Activated T-cell treated with anti-CD3 and anti-CD28 coated beads, Interleukin-2, amount 50 U/mL, for 4 hours (primary cell): ENCODE data around the gene WDR53. TPM values are rescaled to one million over a fixed set of nuclear protein-coding genes. Genes with fewer than 3 reads are reported as not detected.
"Not testable (repeated sequence)": the region's sequence is repeated elsewhere in the genome, so short reads cannot be mapped to it uniquely, and the experiment has no call there.

Experiments used
- ATAC-seq, 2 donors: fragments of 200-7000 bp; cut with Tn5 transposase; one replicate each; pipeline ENCODE4 v1.10.0; 2021
- DNase-seq: peaks from one replicate; pipeline ENCODE4 v3.0.0-alpha.2; 2020
- H3K27me3 Mint-ChIP-seq: one replicate; pipeline ENCODE4 v1.8.0; 2021; ENCODE audit warnings: low read depth, mixed read lengths
- H3K36me3 Mint-ChIP-seq: one replicate; pipeline ENCODE4 v1.8.0; 2022; ENCODE audit warnings: mixed read lengths; ENCODE audit not compliant: insufficient read depth
- H3K4me1 Mint-ChIP-seq: one replicate; pipeline ENCODE4 v1.8.0; 2021; ENCODE audit warnings: low read depth, mixed read lengths
- H3K4me3 Mint-ChIP-seq: one replicate; pipeline ENCODE4 v1.8.0; 2021; ENCODE audit warnings: mild to moderate bottlenecking, moderate library complexity, mixed read lengths
- H3K9me3 Mint-ChIP-seq: one replicate; pipeline ENCODE4 v1.8.0; 2021; ENCODE audit warnings: mixed read lengths
- total RNA-seq, 3 donors: library from RNA; stranded (reverse); gene quantifications; one replicate each; pipeline ENCODE4 v1.2.1, GENCODE V29; 2021

WDR53 gene
- total RNA-seq, 3 donors from 2014 or later, result 21.5 to 27.1 (median 22.9) TPM

DNA sequence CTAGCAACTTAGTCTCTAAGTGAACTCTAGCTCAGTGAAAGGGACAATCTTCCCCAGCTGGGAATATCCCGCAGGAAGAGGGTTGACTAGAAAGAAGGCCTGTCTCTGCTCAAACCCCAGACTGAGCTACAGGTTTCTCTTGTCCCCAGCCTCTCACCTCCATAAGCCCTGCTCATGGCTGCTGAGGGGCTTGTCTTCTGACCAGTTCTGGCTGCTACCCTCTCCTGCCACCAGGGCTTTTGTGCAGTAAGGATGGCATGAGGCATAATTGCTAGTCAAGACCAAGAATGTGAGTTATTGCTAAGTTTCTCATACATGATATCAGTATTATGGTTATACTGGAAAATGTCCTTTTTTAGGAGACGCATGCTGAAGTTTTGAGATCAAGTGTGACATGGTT lies 21.3 kb downstream of the WDR53 start:
- H3K27me3 Mint-ChIP-seq, result peaks cover 2% of the 10 kb centered on the region
- no peak for DNase-seq
- peaks cover 15% of the 10 kb centered on the region for H3K9me3 Mint-ChIP-seq
- peaks cover 2% of the 10 kb centered on the region for H3K36me3 Mint-ChIP-seq
- ATAC-seq, result no peak
- H3K4me1 Mint-ChIP-seq, result no peaks in the 10 kb centered on the region
- no peak overlapping the region for H3K4me3 Mint-ChIP-seq

DNA sequence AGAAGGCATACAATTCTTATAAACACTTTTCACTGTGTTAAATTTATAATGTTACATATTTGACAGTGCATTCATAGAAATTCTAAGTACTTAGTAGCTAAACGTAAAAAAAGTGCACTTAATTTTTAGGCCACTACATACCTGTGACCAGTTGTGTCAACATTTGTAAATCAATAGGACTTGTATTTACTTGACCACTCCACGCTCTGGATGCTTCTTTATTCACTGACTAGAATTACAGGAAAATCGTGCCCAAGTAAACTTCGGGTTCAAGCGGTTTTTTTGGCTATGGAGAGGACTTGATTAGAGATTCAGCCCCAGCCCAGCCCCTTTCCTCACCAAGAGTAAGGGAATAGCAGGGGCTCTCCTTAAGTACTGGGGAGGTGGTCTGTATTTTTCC lies 21.8 kb downstream of the WDR53 start:
- no peak for DNase-seq
- peaks cover 2% of the 10 kb centered on the region for H3K27me3 Mint-ChIP-seq
- H3K4me3 Mint-ChIP-seq, result no peak overlapping the region
- ATAC-seq, result no peak
- H3K4me1 Mint-ChIP-seq, result no peaks in the 10 kb centered on the region
- peaks cover 15% of the 10 kb centered on the region for H3K9me3 Mint-ChIP-seq
- H3K36me3 Mint-ChIP-seq, result no peaks in the 10 kb centered on the region

DNA sequence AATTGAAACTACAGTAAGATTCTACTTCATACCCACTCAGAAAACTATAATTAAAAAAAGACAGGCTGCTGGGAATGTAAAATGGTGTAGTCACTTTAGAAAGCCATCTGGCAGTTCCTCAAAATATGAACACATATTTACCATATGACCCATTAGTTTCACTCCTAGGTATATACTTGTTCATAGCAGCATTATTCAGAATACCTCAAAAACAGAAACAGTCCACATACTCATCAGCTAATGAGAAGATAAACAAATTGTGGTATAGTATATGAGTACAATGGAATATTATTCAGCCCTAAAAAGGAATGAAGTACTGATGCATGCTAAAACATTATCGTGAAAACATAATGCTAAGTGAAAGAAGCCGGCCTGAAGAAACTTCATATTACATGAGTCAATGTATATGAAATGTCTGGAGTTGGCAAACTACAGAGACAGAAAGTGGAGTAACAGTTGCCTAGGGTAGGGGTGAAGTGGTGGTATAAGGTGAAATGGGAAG lies 23.8 kb downstream of the WDR53 start:
- Mint-ChIP-seq H3K4me1 (no peaks in the 10 kb centered on the region), H3K9me3 (peaks cover 8% of the 10 kb centered on the region), H3K36me3 (no peaks in the 10 kb centered on the region), H3K4me3 (no peak overlapping the region), H3K27me3 (peaks cover 2% of the 10 kb centered on the region)
- ATAC-seq (no peak), DNase-seq (no peak)

DNA sequence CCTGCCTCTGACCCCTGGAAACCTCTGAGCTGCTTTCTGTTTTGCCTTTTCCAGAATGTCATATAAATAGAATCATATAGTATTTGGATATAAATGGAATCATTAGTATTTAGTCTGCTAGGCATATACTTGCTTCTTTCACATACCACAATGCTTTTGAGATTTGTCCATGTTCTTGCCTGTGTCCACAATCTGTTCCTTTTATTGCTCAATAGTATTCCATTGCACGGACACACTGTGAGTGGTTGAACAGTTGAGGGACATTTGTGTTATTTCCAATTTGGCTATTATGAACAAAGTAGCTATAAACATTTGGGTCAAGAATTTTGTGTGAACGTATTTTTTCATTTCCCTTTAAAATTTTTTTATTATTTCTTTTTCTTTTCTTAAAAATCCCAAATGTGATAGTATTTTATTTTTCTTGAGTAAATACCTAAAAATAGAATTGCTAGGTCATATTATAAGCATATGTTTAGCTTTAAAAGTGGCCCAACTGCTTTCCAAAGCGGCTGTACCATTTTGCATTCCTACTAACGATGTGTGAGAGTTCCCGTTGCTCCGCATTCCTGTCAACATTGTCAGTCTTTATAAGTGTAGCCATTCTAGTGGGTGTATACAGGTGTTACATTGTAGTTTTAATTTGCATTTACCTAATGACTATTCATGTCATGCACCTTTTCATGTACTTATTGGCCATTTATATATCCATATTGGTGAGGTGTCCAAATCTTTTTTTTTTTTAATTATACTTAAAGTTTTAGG lies 26.5 kb downstream of the WDR53 start:
- no peaks in the 10 kb centered on the region for H3K9me3 Mint-ChIP-seq
- DNase-seq, result no peak
- H3K4me1 Mint-ChIP-seq, result no peaks in the 10 kb centered on the region
- no peaks in the 10 kb centered on the region for H3K36me3 Mint-ChIP-seq
- H3K4me3 Mint-ChIP-seq, result no peak overlapping the region
- no peaks in the 10 kb centered on the region for H3K27me3 Mint-ChIP-seq
- ATAC-seq, result no peak

DNA sequence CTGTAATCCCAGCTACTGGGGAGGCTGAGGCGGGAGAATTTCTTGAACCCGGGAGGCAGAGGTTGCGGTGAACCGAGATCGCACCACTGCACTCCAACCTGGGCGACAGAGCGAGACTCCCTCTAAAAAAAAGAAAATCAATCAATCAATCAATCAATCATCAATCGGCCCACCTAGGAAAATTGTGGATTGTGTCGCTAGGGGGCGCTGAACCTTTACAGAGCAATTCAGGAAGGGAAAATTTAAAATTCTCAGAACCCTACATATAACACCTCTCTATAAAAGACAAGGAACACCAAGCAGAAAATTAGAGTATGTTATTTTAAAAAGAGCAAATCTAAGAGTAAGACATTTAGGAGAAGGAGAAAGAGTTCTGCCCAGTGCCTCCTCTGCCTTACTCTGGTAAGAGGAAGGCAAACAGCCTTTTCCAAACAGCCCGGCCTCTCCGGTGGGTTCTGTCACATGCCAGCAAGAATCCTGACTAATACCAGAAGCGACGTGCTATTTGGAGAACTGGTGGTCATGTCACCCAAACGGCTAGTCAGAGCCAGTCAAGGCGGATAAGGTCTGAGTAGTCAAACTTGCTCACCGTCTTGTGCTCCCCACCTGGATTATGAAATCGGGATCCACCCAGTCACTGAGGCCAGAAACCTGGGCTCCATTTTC lies 30.9 kb downstream of the WDR53 start:
- ATAC-seq (no peak), DNase-seq (peak; percentile 70)
- H3K36me3 Mint-ChIP-seq, result no peaks in the 10 kb centered on the region
- no peaks in the 10 kb centered on the region for H3K9me3 Mint-ChIP-seq
- H3K4me1 Mint-ChIP-seq, result no peaks in the 10 kb centered on the region
- no peaks in the 10 kb centered on the region for H3K27me3 Mint-ChIP-seq
- H3K4me3 Mint-ChIP-seq, result no peak overlapping the region

DNA sequence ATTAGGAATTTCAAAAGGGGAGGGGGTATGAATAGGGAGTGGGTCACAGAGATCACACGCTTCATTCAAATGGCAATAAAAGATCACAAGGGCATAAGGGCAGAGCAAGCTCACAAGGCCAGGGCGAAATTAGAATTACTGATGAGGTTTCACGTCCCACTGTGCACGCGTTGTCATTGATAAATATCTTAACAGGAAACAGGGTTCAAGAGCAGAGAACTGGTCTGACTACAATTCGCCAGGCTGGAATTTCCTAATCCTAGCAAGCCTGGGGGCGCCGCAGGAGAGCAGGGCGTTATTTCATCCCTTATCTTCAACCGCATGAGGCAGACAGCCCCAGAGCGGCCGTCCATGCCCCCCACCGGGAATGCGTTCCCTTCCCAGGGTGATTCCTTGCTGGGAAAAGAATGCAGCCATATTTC lies 35.1 kb downstream of the WDR53 start:
- DNase-seq, result no peak
- peaks cover 3% of the 10 kb centered on the region for H3K27me3 Mint-ChIP-seq
- no peak for ATAC-seq
- H3K9me3 Mint-ChIP-seq, result no peaks in the 10 kb centered on the region
- H3K4me1 Mint-ChIP-seq, result no peaks in the 10 kb centered on the region
- H3K4me3 Mint-ChIP-seq, result no peak overlapping the region
- no peaks in the 10 kb centered on the region for H3K36me3 Mint-ChIP-seq

DNA sequence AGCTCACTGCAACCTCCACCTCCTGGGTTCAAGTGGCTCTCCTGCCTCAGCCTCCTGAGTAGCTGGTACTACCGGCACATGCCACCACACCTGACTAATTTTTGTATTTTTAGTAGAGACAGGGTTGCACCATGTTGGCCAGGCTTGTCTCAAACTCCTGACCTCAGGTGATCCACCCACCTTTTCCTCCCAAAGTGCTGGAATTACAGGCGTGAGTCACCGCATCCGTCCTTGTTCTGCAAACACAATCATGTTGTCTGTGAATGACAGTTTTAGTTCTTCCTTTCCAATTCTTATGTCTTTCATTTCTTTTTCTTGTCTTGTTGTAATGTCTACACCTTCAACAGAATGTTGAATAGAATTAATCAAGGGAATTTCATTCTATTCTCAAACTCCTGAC lies 36.9 kb downstream of the WDR53 start:
- DNase-seq (no peak), ATAC-seq (no peak)
- peaks cover 4% of the 10 kb centered on the region for H3K4me1 Mint-ChIP-seq
- H3K4me3 Mint-ChIP-seq, result no peak overlapping the region
- no peaks in the 10 kb centered on the region for H3K36me3 Mint-ChIP-seq
- H3K27me3 Mint-ChIP-seq, result peaks cover 3% of the 10 kb centered on the region
- no peaks in the 10 kb centered on the region for H3K9me3 Mint-ChIP-seq

DNA sequence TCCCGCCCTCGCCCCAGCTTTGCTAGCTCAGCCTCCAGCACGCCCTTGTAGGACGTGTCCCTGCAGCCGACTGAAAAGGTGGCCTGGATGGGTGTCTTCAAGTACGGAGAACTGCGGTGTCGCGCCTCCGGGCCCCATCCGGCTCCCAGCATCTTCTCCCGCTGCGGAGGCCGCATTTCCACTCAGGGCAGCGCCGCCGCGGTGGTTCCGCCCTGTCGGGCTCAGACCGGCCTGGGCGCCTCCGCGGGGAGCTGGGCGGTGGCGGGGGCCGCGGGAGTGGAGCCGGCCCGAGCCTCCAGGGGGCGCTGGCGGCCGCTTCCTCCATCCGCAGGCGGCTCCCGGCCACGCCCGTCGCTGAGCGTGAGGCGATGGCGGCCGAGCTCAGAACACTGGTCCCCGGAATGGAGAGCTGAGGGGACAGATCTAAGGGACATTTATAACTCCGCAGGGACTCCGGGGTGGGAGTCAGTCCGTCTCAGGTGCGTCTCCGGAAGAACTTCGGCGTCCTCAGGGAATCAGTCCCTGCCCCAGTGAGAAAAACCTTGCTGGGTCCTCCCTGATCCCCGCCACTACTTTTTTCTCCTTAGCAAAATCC lies 39.6 kb downstream of the WDR53 start:
- H3K36me3 Mint-ChIP-seq, result no peaks in the 10 kb centered on the region
- H3K4me1 Mint-ChIP-seq, result peaks cover 4% of the 10 kb centered on the region
- peaks cover 3% of the 10 kb centered on the region for H3K27me3 Mint-ChIP-seq
- ATAC-seq (peak; percentile 99), DNase-seq (peak; percentile 73)
- H3K9me3 Mint-ChIP-seq, result no peaks in the 10 kb centered on the region
- H3K4me3 Mint-ChIP-seq, result peak overlapping the region; percentile 71

DNA sequence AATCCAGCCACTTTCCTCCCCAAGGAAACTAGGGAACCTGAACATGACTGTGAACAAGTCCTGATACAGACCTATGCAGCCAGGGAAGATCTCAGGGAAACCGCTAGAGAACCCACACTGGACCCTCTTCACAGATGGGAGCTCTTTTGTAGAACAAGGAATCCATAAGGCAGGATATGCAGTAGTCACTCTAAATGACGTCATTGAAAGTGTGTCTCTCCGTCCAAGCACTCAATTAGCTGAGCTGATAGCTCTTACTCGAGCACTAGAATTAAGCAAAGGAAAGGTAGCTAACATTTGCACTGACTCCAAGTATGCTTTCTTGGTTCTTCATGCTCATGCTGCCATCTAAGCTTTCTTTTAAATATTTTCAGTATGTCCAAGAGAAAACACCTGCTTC lies 43.2 kb downstream of the WDR53 start:
- no peak overlapping the region for H3K4me3 Mint-ChIP-seq
- peaks cover 4% of the 10 kb centered on the region for H3K4me1 Mint-ChIP-seq
- peaks cover 20% of the 10 kb centered on the region for H3K9me3 Mint-ChIP-seq
- DNase-seq (no peak), ATAC-seq (no peak)
- peaks cover 2% of the 10 kb centered on the region for H3K36me3 Mint-ChIP-seq
- no peaks in the 10 kb centered on the region for H3K27me3 Mint-ChIP-seq

DNA sequence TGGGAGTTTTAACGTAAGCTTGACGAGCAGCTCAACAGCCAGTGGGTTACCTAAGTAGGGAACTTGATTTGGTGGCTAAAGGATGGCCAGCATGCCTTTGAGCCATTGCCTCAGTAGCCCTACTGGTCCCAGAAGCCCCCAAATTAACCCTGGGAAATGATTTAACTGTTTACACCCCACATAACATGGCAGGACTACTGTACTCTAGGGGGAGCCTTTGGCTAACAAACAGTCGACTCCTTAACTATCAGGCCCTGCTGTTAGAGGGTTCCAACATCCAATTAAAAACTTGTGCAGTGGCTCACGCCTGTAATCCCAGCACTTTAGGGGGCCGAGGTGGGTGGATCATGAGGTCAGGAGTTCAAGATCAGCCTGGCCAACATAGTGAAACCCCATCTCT lies 43.8 kb downstream of the WDR53 start:
- H3K27me3 Mint-ChIP-seq, result no peaks in the 10 kb centered on the region
- H3K9me3 Mint-ChIP-seq, result peaks cover 26% of the 10 kb centered on the region
- no peak for ATAC-seq
- DNase-seq, result no peak
- H3K4me1 Mint-ChIP-seq, result peaks cover 4% of the 10 kb centered on the region
- peaks cover 2% of the 10 kb centered on the region for H3K36me3 Mint-ChIP-seq
- H3K4me3 Mint-ChIP-seq, result no peak overlapping the region

DNA sequence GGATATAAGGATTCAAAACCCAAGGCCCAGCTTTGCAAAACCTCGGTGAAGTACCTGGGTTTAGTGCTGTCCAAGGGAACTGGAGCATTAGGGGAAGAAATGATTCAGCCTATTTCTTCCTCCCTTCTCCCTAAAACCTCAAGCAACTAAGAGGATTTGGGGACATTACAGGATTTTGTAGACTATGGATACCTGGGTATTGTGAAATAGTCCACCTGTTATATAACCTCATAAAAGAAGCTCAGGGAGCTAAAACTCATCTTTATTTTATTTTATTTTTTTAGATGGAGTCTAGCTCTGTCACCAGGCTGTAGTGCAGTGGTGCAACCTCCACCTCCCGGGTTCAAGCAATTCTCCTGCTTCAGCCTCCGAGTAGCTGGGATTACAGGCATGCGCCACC lies 44.5 kb downstream of the WDR53 start:
- Mint-ChIP-seq H3K9me3 (peaks cover 33% of the 10 kb centered on the region), H3K27me3 (no peaks in the 10 kb centered on the region)
- ATAC-seq, result no peak

DNA sequence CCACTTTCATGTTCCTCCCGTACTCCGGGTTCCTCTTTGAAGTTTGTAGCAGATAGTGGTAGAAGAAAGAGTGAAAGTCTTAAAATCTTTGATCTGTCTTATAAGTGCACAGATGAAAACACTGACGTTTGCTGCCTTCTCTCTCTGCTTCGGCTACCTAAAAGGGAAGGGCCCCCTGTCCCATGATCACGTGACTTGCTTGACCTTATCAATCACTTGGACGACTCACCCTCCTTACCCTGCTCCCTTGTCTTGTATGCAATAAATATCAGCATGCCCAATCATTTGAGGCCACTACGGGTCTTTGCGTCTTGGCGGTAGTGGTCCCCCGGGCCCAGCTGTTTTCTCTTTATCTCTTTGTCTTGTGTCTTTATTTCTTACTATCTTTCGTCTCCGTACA lies 47.1 kb downstream of the WDR53 start:
- H3K9me3 Mint-ChIP-seq, result peaks cover 36% of the 10 kb centered on the region
- not testable (repeated sequence) for ATAC-seq, H3K4me3 Mint-ChIP-seq, DNase-seq, H3K27me3 Mint-ChIP-seq, H3K4me1 Mint-ChIP-seq, H3K36me3 Mint-ChIP-seq

More for the DNA sequence above, 44.5 kb downstream of the WDR53 start:
- peaks cover 4% of the 10 kb centered on the region for H3K4me1 Mint-ChIP-seq
- H3K36me3 Mint-ChIP-seq, result peaks cover 2% of the 10 kb centered on the region
- DNase-seq, result no peak
- H3K4me3 Mint-ChIP-seq, result no peak overlapping the region

DNA sequence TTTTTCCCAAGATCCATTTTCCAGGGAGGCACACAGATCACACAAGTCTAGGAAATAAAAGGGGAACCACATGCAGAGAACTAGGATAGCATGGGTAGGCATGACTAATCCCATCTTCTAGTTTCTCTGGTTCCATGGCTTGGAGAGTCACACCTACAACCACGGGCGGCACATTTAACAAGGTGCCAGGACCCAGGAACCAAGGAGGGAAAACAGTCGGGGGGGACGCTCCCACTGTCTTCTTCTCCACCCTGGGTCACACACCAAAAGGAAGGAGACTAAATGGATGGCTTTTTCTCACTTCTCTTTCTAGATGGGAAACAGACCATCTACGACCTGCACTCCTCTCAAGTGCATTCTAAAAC lies 48.7 kb downstream of the WDR53 start:
- peaks cover 2% of the 10 kb centered on the region for H3K36me3 Mint-ChIP-seq
- no peaks in the 10 kb centered on the region for H3K4me1 Mint-ChIP-seq
- H3K27me3 Mint-ChIP-seq, result no peaks in the 10 kb centered on the region
- DNase-seq (no peak), ATAC-seq (no peak)
- peaks cover 36% of the 10 kb centered on the region for H3K9me3 Mint-ChIP-seq
- H3K4me3 Mint-ChIP-seq, result no peak overlapping the region

DNA sequence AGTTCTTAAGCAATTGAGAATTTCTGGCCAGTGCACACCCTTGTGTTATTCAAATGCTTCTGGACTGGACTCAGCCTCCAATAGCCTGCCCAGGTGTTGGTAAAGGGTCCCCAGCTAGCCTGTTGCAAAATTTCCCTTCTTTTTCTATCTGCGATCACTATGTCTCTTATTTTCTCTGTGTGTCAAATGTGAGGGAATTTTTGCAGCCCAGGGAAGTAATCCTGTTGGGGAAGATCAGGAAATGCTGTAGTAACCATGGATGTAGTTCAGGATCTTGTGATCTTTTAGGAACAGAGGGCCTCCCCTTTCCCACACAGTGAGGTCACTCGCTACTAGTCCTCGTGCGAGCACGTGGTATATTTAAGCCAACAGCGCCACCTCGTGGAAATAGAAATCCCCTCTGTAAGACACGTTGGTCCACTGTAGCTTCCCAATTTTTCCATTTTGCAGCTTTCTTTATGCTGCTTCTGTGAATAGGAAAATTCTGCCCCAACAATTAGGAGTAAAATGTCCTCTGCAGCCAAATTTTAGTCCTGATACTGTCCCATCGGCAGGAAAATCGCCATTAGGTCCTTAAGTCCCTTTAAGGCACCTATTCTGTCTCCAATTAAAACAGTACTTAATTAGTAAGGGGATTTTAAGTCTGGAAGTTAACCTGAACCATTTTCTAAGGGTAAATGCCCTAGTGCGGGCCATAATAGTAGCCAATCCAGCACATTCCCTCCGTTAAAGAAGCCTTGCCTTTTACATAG lies 49.2 kb downstream of the WDR53 start:
- Mint-ChIP-seq H3K27me3 (no peaks in the 10 kb centered on the region), H3K36me3 (peaks cover 2% of the 10 kb centered on the region), H3K4me1 (no peaks in the 10 kb centered on the region), H3K9me3 (peaks cover 36% of the 10 kb centered on the region), H3K4me3 (no peak overlapping the region)
- ATAC-seq (peak; percentile 43 to 63), DNase-seq (peak; percentile 58)
